AG10803 (cell line): ENCODE data around the gene RFNG.

Experiments
- DNase-seq: peaks from one replicate; pipeline ENCODE4 v3.0.0; 2010; ENCODE audit warnings: low read depth
- H3K4me3 ChIP-seq: 2 replicates; pipeline ENCODE4 v1.5.1; 2011; ENCODE audit warnings: mild to moderate bottlenecking, low read length, control low read depth
- TF ChIP-seq, protein P1 (sequence below): conservative IDR thresholded peaks from 2 replicates; pipeline ENCODE4 v1.5.1; 2011; ENCODE audit warnings: mild to moderate bottlenecking, low read length, control low read depth, inconsistent platforms

Gene RFNG

DNA sequence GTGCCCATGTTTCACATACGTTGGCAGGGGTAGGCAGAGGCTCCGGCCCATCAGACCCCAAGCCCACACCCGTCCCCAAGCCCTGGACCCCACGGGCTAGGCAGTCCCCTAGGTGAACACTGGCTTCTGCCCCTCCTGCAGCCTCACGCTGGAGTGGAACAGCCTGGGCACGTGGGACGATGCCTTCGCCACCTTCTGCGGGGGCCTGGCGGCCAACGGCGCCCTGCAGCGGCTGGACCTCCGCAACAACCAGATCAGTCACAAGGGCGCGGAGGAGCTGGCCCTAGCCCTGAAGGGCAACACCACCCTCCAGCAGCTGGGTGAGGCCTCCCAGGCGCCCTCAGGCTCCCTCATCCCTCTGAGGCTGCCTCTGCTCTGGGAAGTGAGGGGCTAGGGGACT is 26.8 kb downstream of the RFNG start:
- H3K4me3 ChIP-seq = no peak overlapping the region
- TF ChIP-seq, protein P1, sequence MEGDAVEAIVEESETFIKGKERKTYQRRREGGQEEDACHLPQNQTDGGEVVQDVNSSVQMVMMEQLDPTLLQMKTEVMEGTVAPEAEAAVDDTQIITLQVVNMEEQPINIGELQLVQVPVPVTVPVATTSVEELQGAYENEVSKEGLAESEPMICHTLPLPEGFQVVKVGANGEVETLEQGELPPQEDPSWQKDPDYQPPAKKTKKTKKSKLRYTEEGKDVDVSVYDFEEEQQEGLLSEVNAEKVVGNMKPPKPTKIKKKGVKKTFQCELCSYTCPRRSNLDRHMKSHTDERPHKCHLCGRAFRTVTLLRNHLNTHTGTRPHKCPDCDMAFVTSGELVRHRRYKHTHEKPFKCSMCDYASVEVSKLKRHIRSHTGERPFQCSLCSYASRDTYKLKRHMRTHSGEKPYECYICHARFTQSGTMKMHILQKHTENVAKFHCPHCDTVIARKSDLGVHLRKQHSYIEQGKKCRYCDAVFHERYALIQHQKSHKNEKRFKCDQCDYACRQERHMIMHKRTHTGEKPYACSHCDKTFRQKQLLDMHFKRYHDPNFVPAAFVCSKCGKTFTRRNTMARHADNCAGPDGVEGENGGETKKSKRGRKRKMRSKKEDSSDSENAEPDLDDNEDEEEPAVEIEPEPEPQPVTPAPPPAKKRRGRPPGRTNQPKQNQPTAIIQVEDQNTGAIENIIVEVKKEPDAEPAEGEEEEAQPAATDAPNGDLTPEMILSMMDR = no peak

DNA sequence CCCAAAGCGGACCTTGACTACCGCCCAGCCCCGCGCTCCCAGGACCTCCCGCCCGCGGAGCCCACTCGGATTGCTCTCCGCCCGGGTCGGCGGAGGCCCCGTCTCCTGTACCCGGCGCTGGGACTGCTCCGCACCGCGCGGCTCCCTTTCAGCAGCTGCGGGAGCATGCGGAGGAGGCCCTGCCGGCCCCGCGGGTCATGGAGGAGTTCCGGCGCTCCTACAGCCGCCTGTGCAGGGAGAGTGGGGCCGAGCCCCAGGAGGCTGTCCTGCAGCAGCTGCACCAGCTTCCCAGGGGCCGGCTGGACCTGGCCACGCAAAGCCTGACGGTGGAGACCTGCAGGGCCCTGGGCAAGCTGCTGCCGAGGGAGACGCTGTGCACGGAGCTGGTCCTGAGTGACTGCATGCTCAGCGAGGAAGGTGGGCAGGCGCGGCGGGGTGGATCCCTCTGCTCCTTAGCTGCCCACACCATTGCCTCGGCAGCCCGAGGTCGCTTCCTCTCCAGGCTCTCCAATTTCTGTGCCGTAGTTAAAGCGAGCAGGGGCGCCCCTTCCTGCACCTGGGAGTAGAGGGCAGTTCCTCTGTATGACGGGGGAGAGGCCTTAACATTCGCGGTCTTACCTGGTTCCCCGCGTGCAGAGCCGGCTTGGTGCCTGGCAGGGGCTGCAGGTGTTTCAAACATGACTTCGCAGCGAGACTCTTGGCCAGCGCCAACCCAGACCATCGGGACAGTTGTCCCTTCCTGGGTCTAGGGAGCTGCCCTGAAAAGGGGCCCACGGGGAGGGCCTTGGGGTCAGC is 28.0 kb downstream of the RFNG start:
- peak overlapping the region; percentile 64 for H3K4me3 ChIP-seq
- no peak for DNase-seq
- TF ChIP-seq, protein P1 = no peak

More for the DNA sequence above, 26.8 kb downstream of the RFNG start:
- no peak for DNase-seq

DNA sequence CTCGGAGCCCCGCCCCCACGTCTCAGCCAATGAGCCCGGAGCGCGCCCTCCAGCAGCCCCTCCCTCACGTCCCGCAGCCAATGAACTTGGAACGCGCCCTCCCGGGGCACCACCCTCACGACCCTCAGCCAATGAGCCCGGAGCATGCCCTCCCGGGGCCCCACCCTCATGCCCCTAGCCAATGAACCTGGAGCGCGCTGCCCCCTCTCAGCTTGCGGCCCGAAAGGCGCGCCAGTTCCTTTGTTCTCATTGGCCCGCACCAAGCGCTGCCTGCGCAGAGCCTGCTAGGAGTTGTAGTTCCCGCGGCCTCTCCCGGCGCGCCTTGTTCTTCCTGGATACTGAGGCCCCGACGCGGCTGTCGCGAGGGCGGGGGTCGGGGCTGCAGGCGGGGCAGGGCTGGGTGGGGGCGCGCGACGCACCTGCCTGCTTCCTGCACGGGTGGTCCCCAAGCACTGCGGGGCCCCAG is 28.6 kb downstream of the RFNG start, which contains the start of gene LRRC45:
LRRC45 (plus strand) TSS at position 325 of the 466 bp plus-strand sequence. CDS start 339 bp downstream, outside the sequence.
- peak; percentile 100 for DNase-seq
- peak within 1 kb of the TSS; percentile 74 for H3K4me3 ChIP-seq
- TF ChIP-seq, protein P1 = no peak

DNA sequence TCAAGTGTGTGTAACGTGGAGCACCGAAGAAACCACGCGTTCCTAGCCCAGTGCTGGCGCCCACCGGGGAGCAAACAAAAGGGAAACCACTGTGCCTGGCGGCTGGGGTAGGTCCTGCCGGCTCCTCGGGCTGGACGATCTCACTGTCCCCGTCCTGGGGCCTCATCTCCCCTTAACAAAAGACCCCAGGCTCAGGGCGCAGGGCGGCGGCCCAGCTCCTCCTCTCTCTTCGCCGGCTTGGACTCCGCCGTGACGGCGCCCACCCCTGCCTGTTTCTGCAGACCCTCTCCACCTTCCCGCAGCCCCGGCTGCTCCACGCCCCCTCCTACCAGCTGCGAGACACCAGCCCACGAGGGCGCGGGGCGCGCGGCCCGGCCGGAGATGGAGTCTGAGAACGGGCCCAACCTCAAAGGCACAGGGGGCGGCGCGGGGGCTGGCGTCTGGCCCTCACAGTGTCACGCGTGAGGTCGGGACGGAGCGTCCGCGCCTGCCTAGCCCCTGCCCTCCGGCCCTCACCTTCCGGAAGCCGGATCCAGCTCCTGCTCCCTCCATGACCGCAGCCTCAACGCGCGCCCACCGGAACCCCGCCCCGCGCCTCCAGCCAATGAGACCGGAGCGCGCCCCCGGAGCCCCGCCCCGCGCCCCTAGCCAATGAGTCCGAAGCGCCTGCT is 29.2 kb downstream of the RFNG start, which contains the start of gene CENPX:
CENPX (minus strand) TSS at position 569 of the 671 bp plus-strand sequence; CDS start at position 552, 17 bp downstream.
- DNase-seq = no peak
- H3K4me3 ChIP-seq = peak within 1 kb of the TSS; percentile 74
- TF ChIP-seq, protein P1 = no peak

DNA sequence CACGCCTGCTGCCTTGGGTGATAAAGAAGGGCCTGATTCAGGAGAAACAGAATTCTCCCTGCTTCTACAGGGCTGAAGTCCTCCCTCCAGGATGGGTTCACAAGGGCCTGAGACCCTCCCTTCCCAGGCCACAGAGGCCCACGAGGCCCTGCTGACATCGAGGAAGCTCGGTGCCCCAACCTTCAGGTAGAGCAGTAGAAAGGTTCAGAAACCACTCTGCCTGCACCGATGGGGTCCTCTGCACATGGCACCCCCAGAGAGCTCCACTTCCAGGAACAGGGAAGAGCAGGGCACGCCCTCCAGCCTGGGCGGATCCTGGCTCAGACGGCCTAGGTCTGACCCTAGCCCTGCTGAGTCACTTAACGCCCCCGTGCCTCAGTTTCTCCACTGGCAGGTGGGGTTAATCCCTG is 29.7 kb downstream of the RFNG start:
- H3K4me3 ChIP-seq = peak overlapping the region; percentile 74
- DNase-seq = no peak
- TF ChIP-seq, protein P1 = no peak

DNA sequence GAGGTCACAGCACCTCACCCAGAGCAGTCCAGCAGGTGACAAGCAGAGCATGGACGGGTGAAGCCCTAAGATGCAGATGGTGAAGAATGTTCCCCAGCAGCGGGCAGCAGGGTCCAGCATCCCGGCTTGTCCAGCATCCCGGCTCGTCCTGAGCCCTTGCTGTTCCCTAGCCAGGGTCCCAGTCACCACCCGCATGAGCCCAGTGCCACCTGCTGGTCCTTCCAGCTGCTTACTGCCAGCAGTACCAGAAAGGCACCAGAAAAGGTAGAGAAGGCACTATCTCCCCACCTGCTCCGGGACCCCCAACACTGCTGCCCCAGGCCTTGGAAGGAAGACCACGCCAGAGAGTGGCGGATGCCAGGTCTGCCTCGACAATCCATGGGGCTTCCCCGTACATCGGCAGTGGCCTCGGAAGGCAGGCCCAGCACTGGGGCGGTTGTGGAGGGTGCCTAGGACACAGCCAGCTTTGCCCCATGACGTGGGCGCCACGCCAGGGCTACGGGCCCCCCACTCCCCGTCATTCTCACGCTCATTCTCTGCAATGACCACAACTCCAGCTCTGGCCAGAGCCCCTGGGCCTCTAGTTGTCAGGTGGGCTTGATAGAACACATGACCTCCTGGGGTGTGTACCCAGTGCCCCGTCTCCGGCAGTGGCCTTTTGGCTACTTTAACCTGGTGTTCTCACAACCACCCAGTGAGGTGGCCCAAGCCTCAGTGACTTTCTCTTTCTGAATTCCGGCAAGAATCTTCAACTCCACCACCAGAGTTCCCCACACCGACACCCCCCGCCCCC is 30.3 kb downstream of the RFNG start:
- peak overlapping the region; percentile 74 for H3K4me3 ChIP-seq
- DNase-seq = peak; percentile 77
- TF ChIP-seq, protein P1 = peak; percentile 86
